Measurements from ENCODE around the gene SLC7A11.

DNA sequence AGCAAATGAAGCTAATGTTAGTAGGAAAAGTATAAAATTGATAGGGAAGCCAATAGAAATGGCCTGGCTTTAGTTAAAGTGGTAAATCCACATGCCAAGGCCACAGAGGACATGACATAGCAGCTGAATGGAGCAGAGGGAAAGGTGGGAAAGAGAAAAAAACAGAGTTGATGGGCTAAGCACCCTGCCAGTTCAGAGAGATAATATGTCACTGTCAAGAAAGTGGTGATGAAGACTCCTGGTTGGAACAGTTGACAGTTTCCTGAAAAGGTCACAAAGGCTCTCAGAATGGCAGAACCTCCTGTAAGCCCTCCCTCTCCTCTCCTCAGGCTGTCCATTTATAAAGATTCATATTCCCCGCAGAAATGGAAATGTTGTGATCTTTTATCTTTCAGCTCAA is 48.2 kb downstream of the SLC7A11 start:
- TF ChIP-seq, protein P1, sequence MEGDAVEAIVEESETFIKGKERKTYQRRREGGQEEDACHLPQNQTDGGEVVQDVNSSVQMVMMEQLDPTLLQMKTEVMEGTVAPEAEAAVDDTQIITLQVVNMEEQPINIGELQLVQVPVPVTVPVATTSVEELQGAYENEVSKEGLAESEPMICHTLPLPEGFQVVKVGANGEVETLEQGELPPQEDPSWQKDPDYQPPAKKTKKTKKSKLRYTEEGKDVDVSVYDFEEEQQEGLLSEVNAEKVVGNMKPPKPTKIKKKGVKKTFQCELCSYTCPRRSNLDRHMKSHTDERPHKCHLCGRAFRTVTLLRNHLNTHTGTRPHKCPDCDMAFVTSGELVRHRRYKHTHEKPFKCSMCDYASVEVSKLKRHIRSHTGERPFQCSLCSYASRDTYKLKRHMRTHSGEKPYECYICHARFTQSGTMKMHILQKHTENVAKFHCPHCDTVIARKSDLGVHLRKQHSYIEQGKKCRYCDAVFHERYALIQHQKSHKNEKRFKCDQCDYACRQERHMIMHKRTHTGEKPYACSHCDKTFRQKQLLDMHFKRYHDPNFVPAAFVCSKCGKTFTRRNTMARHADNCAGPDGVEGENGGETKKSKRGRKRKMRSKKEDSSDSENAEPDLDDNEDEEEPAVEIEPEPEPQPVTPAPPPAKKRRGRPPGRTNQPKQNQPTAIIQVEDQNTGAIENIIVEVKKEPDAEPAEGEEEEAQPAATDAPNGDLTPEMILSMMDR (IDR thresholded peaks at IDR 0.05), result no peak
- TF ChIP-seq POLR2A (IDR thresholded peaks at IDR 0.05) (no peak), EP300 (IDR thresholded peaks at IDR 0.05) (no peak), POLR2AphosphoS5 (IDR thresholded peaks at IDR 0.05) (no peak)
